ENCODE results near the gene USH2A.

GRCh38 chr1:216181590-216181989, 241.7 kb downstream of the USH2A start:
- TF ChIP-seq POLR2AphosphoS5 (IDR thresholded peaks at IDR 0.05; ENCODE audit: low read depth, low read length) (no peak), POLR2A (IDR thresholded peaks at IDR 0.05; ENCODE audit: low read depth, low read length) (no peak)
